WTC11 (cell line): ENCODE results near the gene DYDC1. TPM values are rescaled to one million over a fixed set of nuclear protein-coding genes. Genes with fewer than 3 reads are reported as not detected.

ENCODE experiments used
- ATAC-seq: fragments of 200-7000 bp; cut with Tn5 transposase; 2 replicates; pipeline ENCODE4 v1.10.0; 2021; ENCODE audit warnings: mild to moderate bottlenecking, moderate library complexity
- CTCF ChIA-PET: fragments of 300-600 bp; sonication (Branson Sonifier 250); formaldehyde crosslinking; loops from one replicate; lab custom pipeline; 2021; ENCODE audit warnings: antibody characterized with exemption; lab: Charles Lee
- POLR2A ChIA-PET: fragments of 350-600 bp; sonication (Branson Sonifier 250); formaldehyde crosslinking; loops from one replicate; lab custom pipeline; 2021; ENCODE audit warnings: antibody characterized with exemption; lab: Charles Lee
- DNase-seq: peaks from one replicate; pipeline ENCODE4 v3.0.0; 2021; ENCODE audit warnings: low spot score
- H3K27ac Mint-ChIP-seq: 2 replicates; pipeline ENCODE4 v1.8.0; 2021; ENCODE audit warnings: mixed read lengths
- H3K27me3 Mint-ChIP-seq: 2 replicates; pipeline ENCODE4 v1.8.0; 2021; ENCODE audit warnings: low read depth, mild to moderate bottlenecking, moderate library complexity, mixed read lengths
- H3K36me3 Mint-ChIP-seq: 2 replicates; pipeline ENCODE4 v1.8.0; 2021; ENCODE audit warnings: mixed read lengths
- H3K4me1 Mint-ChIP-seq: 2 replicates; pipeline ENCODE4 v1.8.0; 2022; ENCODE audit warnings: mixed read lengths
- H3K4me3 Mint-ChIP-seq: 2 replicates; pipeline ENCODE4 v1.8.0; 2021; ENCODE audit warnings: mild to moderate bottlenecking, moderate library complexity, mixed read lengths
- H3K9me3 Mint-ChIP-seq: 2 replicates; pipeline ENCODE4 v1.8.0; 2021; ENCODE audit warnings: mixed read lengths
- ETV6 ChIP-seq: sonication (generic); formaldehyde crosslinking; IDR thresholded peaks from 2 replicates; pipeline ENCODE4 v1.8.1; 2022; ENCODE audit warnings: mild to moderate bottlenecking, missing genetic modification reagents
- FOXJ3 ChIP-seq: sonication (generic); formaldehyde crosslinking; IDR thresholded peaks from 2 replicates; pipeline ENCODE4 v1.9.0; 2021; ENCODE audit warnings: missing genetic modification reagents, mild to moderate bottlenecking, borderline replicate concordance
- FOXP1 ChIP-seq: sonication (generic); formaldehyde crosslinking; IDR thresholded peaks from 2 replicates; pipeline ENCODE4 v1.8.0; 2022; ENCODE audit warnings: missing genetic modification reagents, mild to moderate bottlenecking, moderate library complexity, borderline replicate concordance
- HMGA2 ChIP-seq: fragments of 250-450 bp; sonication (Bioruptor Pico); IDR thresholded peaks from 2 replicates; pipeline ENCODE4 v1.4.0; 2021; ENCODE audit warnings: mild to moderate bottlenecking, moderate library complexity
- NFE2L1 ChIP-seq: sonication (generic); formaldehyde crosslinking; IDR thresholded peaks from 2 replicates; pipeline ENCODE4 v1.8.1; 2023; ENCODE audit warnings: missing genetic modification reagents
- NFYB ChIP-seq: sonication (generic); formaldehyde crosslinking; conservative IDR thresholded peaks from 2 replicates; pipeline ENCODE4 v1.8.0; 2022; ENCODE audit warnings: low read depth, missing genetic modification reagents
- TP53 ChIP-seq: sonication (generic); formaldehyde crosslinking; IDR thresholded peaks from 2 replicates; pipeline ENCODE4 v1.8.1; 2023; ENCODE audit warnings: mild to moderate bottlenecking, missing genetic modification reagents
- ZNF219 ChIP-seq: sonication (generic); formaldehyde crosslinking; IDR thresholded peaks from 2 replicates; pipeline ENCODE4 v1.8.0; 2023; ENCODE audit warnings: missing genetic modification reagents, mild to moderate bottlenecking, borderline replicate concordance
- ZNF263 ChIP-seq: sonication (generic); formaldehyde crosslinking; IDR thresholded peaks from 2 replicates; pipeline ENCODE4 v1.8.1; 2022; ENCODE audit warnings: low read depth, mild to moderate bottlenecking, moderate library complexity, missing genetic modification reagents
- ZNF317 ChIP-seq: sonication (generic); formaldehyde crosslinking; IDR thresholded peaks from 2 replicates; pipeline ENCODE4 v1.8.1; 2023; ENCODE audit warnings: low read depth, mild to moderate bottlenecking, moderate library complexity, missing genetic modification reagents, borderline replicate concordance
- ZNF396 ChIP-seq: fragments of 250-450 bp; sonication (Bioruptor Pico); IDR thresholded peaks from 2 replicates; pipeline ENCODE4 v1.8.0; 2021; ENCODE audit warnings: mild to moderate bottlenecking, moderate library complexity, borderline replicate concordance
- total RNA-seq: library from RNA; stranded (reverse); gene quantifications from 3 replicates; pipeline ENCODE4 v1.2.3, GENCODE V29; 2021
- TF ChIP-seq, protein P1 (sequence below): sonication (generic); formaldehyde crosslinking; IDR thresholded peaks from 2 replicates; pipeline ENCODE4 v1.8.1; 2022; ENCODE audit warnings: low read depth, missing genetic modification reagents, borderline replicate concordance
- TF ChIP-seq, protein P2 (sequence below): sonication (generic); formaldehyde crosslinking; IDR thresholded peaks from 2 replicates; pipeline ENCODE4 v1.8.1; 2023; ENCODE audit warnings: mild to moderate bottlenecking, missing genetic modification reagents, moderate library complexity
- TF ChIP-seq, protein P3 (sequence below): sonication (generic); formaldehyde crosslinking; IDR thresholded peaks from 2 replicates; pipeline ENCODE4 v1.8.1; 2023; ENCODE audit warnings: mild to moderate bottlenecking, missing genetic modification reagents
- TF ChIP-seq, protein P4 (sequence below): sonication (generic); formaldehyde crosslinking; IDR thresholded peaks from 2 replicates; pipeline ENCODE4 v1.8.1; 2022; ENCODE audit warnings: low read depth, mild to moderate bottlenecking, moderate library complexity, missing genetic modification reagents, borderline replicate concordance
- TF ChIP-seq, protein P5 (sequence below): sonication (generic); formaldehyde crosslinking; IDR thresholded peaks from 2 replicates; pipeline ENCODE4 v1.8.1; 2023; ENCODE audit warnings: mild to moderate bottlenecking, missing genetic modification reagents, borderline replicate concordance
- TF ChIP-seq, protein P6 (sequence below): fragments of 250-450 bp; sonication (Bioruptor Pico); IDR thresholded peaks from 2 replicates; pipeline ENCODE4 v2.1.2; 2022; ENCODE audit warnings: mild to moderate bottlenecking, moderate library complexity
- TF ChIP-seq, protein P7 (sequence below): fragments of 200-600 bp; IDR thresholded peaks from 2 replicates; pipeline ENCODE4 v1.8.0; 2022; ENCODE audit warnings: antibody characterized with exemption

Gene DYDC1
- total RNA-seq, 1 experiment from 2014 or later, result 0.52 TPM

DNA sequence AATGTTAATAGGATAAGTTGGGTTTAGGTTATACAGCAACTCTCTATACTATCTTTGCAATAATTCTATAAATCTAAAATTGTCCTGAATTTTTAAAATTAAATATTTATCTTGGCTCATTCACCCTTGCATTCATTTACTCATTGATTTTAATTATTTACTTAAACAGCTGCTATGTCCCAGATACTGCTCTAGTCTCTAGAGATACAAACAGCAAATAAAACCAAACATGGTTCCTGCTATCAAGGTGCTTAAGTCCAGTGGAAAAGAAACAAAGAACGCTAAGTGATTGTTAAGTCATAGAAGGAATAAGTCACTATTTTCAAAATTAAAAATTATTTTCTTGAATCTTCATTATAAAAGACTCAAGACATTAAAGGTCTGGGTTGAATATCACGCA is 37.2 kb downstream of the DYDC1 start:
- Mint-ChIP-seq H3K9me3 (peaks cover 7% of the 10 kb centered on the region), H3K27me3 (peaks cover 4% of the 10 kb centered on the region; the same call in 1 of the 2 replicates), H3K4me3 (no peak overlapping the region), H3K4me1 (no peaks in the 10 kb centered on the region), H3K36me3 (no peaks in the 10 kb centered on the region), H3K27ac (no peak overlapping the region)
- ATAC-seq, result no peak
- CTCF ChIA-PET, result no interaction called here
- TF ChIP-seq, protein P1, sequence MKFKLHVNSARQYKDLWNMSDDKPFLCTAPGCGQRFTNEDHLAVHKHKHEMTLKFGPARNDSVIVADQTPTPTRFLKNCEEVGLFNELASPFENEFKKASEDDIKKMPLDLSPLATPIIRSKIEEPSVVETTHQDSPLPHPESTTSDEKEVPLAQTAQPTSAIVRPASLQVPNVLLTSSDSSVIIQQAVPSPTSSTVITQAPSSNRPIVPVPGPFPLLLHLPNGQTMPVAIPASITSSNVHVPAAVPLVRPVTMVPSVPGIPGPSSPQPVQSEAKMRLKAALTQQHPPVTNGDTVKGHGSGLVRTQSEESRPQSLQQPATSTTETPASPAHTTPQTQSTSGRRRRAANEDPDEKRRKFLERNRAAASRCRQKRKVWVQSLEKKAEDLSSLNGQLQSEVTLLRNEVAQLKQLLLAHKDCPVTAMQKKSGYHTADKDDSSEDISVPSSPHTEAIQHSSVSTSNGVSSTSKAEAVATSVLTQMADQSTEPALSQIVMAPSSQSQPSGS, result no peak
- TF ChIP-seq NFE2L1 (CRISPR knock-in tag) (no peak), ZNF263 (CRISPR knock-in tag) (no peak), HMGA2 (CRISPR knock-in tag) (no peak), ZNF219 (CRISPR knock-in tag) (no peak), FOXP1 (CRISPR knock-in tag) (no peak), FOXJ3 (no peak), NFYB (CRISPR knock-in tag) (no peak), TP53 (no peak), ZNF317 (CRISPR knock-in tag) (no peak), ZNF396 (CRISPR knock-in tag) (no peak), ETV6 (CRISPR knock-in tag) (no peak)
- TF ChIP-seq, protein P2, sequence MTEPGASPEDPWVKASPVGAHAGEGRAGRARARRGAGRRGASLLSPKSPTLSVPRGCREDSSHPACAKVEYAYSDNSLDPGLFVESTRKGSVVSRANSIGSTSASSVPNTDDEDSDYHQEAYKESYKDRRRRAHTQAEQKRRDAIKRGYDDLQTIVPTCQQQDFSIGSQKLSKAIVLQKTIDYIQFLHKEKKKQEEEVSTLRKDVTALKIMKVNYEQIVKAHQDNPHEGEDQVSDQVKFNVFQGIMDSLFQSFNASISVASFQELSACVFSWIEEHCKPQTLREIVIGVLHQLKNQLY (CRISPR knock-in tag), result no peak
- TF ChIP-seq, protein P3, sequence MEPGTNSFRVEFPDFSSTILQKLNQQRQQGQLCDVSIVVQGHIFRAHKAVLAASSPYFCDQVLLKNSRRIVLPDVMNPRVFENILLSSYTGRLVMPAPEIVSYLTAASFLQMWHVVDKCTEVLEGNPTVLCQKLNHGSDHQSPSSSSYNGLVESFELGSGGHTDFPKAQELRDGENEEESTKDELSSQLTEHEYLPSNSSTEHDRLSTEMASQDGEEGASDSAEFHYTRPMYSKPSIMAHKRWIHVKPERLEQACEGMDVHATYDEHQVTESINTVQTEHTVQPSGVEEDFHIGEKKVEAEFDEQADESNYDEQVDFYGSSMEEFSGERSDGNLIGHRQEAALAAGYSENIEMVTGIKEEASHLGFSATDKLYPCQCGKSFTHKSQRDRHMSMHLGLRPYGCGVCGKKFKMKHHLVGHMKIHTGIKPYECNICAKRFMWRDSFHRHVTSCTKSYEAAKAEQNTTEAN (CRISPR knock-in tag), result no peak
- TF ChIP-seq, protein P4, sequence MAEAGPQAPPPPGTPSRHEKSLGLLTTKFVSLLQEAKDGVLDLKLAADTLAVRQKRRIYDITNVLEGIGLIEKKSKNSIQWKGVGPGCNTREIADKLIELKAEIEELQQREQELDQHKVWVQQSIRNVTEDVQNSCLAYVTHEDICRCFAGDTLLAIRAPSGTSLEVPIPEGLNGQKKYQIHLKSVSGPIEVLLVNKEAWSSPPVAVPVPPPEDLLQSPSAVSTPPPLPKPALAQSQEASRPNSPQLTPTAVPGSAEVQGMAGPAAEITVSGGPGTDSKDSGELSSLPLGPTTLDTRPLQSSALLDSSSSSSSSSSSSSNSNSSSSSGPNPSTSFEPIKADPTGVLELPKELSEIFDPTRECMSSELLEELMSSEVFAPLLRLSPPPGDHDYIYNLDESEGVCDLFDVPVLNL (CRISPR knock-in tag), result no peak
- TF ChIP-seq, protein P5, sequence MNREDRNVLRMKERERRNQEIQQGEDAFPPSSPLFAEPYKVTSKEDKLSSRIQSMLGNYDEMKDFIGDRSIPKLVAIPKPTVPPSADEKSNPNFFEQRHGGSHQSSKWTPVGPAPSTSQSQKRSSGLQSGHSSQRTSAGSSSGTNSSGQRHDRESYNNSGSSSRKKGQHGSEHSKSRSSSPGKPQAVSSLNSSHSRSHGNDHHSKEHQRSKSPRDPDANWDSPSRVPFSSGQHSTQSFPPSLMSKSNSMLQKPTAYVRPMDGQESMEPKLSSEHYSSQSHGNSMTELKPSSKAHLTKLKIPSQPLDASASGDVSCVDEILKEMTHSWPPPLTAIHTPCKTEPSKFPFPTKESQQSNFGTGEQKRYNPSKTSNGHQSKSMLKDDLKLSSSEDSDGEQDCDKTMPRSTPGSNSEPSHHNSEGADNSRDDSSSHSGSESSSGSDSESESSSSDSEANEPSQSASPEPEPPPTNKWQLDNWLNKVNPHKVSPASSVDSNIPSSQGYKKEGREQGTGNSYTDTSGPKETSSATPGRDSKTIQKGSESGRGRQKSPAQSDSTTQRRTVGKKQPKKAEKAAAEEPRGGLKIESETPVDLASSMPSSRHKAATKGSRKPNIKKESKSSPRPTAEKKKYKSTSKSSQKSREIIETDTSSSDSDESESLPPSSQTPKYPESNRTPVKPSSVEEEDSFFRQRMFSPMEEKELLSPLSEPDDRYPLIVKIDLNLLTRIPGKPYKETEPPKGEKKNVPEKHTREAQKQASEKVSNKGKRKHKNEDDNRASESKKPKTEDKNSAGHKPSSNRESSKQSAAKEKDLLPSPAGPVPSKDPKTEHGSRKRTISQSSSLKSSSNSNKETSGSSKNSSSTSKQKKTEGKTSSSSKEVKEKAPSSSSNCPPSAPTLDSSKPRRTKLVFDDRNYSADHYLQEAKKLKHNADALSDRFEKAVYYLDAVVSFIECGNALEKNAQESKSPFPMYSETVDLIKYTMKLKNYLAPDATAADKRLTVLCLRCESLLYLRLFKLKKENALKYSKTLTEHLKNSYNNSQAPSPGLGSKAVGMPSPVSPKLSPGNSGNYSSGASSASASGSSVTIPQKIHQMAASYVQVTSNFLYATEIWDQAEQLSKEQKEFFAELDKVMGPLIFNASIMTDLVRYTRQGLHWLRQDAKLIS (CRISPR knock-in tag), result no peak
- TF ChIP-seq, protein P6, sequence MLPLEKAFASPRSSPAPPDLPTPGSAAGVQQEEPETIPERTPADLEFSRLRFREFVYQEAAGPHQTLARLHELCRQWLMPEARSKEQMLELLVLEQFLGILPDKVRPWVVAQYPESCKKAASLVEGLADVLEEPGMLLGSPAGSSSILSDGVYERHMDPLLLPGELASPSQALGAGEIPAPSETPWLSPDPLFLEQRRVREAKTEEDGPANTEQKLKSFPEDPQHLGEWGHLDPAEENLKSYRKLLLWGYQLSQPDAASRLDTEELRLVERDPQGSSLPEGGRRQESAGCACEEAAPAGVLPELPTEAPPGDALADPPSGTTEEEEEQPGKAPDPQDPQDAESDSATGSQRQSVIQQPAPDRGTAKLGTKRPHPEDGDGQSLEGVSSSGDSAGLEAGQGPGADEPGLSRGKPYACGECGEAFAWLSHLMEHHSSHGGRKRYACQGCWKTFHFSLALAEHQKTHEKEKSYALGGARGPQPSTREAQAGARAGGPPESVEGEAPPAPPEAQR (CRISPR knock-in tag), result no peak
- TF ChIP-seq, protein P7, sequence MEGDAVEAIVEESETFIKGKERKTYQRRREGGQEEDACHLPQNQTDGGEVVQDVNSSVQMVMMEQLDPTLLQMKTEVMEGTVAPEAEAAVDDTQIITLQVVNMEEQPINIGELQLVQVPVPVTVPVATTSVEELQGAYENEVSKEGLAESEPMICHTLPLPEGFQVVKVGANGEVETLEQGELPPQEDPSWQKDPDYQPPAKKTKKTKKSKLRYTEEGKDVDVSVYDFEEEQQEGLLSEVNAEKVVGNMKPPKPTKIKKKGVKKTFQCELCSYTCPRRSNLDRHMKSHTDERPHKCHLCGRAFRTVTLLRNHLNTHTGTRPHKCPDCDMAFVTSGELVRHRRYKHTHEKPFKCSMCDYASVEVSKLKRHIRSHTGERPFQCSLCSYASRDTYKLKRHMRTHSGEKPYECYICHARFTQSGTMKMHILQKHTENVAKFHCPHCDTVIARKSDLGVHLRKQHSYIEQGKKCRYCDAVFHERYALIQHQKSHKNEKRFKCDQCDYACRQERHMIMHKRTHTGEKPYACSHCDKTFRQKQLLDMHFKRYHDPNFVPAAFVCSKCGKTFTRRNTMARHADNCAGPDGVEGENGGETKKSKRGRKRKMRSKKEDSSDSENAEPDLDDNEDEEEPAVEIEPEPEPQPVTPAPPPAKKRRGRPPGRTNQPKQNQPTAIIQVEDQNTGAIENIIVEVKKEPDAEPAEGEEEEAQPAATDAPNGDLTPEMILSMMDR, result no peak
- no peak for DNase-seq
- POLR2A ChIA-PET, result no interaction called here
